Mucosa of stomach (tissue), 1 donor: ENCODE measurements around the gene RNF186.

Experiments used
- H3K27me3 ChIP-seq: one replicate; pipeline ENCODE4 v1.7.0; 2013; ENCODE audit warnings: mild to moderate bottlenecking, low read length; ENCODE audit not compliant: control insufficient read depth, insufficient read depth
- H3K36me3 ChIP-seq: one replicate; pipeline ENCODE4 v1.7.0; 2013; ENCODE audit warnings: low read length; ENCODE audit not compliant: control insufficient read depth, insufficient read depth
- H3K4me1 ChIP-seq: one replicate; pipeline ENCODE4 v1.7.0; 2013; ENCODE audit warnings: mild to moderate bottlenecking, low read length; ENCODE audit not compliant: control insufficient read depth, insufficient read depth
- H3K4me3 ChIP-seq: one replicate; pipeline ENCODE4 v1.7.0; 2013; ENCODE audit warnings: low read length
- H3K9ac ChIP-seq: one replicate; pipeline ENCODE4 v1.7.0; 2013; ENCODE audit warnings: mild to moderate bottlenecking, low read length, moderate library complexity
- H3K9me3 ChIP-seq: one replicate; pipeline ENCODE4 v1.7.0; 2013; ENCODE audit warnings: mild to moderate bottlenecking, low read length, moderate library complexity; ENCODE audit not compliant: control insufficient read depth
- donor health status: Pancreatic carcinoma.

Gene RNF186

GRCh38 chr1:19768353-19769210 lies 46.5 kb downstream of the RNF186 start:
- Histone ChIP-seq H3K36me3 (no peaks in the 10 kb centered on the region), H3K9ac (no peak overlapping the region), H3K4me3 (no peak overlapping the region), H3K27me3 (no peaks in the 10 kb centered on the region), H3K9me3 (no peaks in the 10 kb centered on the region), H3K4me1 (peaks cover 11% of the 10 kb centered on the region)

GRCh38 chr1:19765623-19766022 lies 49.5 kb downstream of the RNF186 start:
- Histone ChIP-seq H3K36me3 (no peaks in the 10 kb centered on the region), H3K9me3 (no peaks in the 10 kb centered on the region), H3K27me3 (no peaks in the 10 kb centered on the region), H3K4me3 (no peak overlapping the region), H3K4me1 (peaks cover 11% of the 10 kb centered on the region), H3K9ac (no peak overlapping the region)

- Histone ChIP-seq H3K9ac (no peak overlapping the region), H3K4me3 (no peak overlapping the region), H3K4me1 (peaks cover 11% of the 10 kb centered on the region), H3K9me3 (no peaks in the 10 kb centered on the region), H3K27me3 (no peaks in the 10 kb centered on the region), H3K36me3 (no peaks in the 10 kb centered on the region)
Observed at GRCh38 chr1:19764848-19765247, 50.2 kb downstream of the RNF186 start.
